A673 (cell line): ENCODE results near the gene FUBP1.

Experiments used
- EZH2 ChIP-seq: fragments of 200-600 bp; sonication (generic); IDR thresholded peaks from 2 replicates; pipeline ENCODE4 v1.6.1; 2017; ENCODE audit warnings: borderline replicate concordance, low read depth, mild to moderate bottlenecking, mixed read lengths, antibody characterized with exemption, low read length; ENCODE audit not compliant: poor library complexity, severe bottlenecking
- TF ChIP-seq, protein P1 (sequence below): fragments of 300-800, 200-600 bp; sonication (generic); conservative IDR thresholded peaks from 2 replicates; pipeline ENCODE4 v1.5.1; 2017; ENCODE audit warnings: low read depth, mild to moderate bottlenecking, antibody characterized with exemption, low read length, moderate library complexity, mixed read lengths

DNA sequence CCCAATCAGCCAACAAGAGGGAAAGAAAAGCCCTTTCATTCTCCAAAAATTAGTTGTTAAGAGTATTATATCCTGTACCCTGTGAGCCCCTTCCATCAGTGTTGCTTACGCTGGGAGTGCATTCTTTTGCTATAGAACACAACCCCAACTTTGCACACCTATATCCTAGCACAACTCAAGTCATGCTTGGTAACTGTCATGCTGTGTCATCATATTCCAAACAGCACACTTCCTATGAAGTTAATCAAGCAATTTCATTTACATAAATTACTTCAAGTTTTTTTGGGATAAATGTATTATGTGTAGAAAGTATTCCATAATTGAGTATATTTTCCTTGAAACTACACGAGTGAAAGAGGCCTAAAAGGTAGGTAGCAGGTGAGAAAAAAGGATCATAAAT lies 20.0 kb downstream of the FUBP1 start:
- TF ChIP-seq, protein P1, sequence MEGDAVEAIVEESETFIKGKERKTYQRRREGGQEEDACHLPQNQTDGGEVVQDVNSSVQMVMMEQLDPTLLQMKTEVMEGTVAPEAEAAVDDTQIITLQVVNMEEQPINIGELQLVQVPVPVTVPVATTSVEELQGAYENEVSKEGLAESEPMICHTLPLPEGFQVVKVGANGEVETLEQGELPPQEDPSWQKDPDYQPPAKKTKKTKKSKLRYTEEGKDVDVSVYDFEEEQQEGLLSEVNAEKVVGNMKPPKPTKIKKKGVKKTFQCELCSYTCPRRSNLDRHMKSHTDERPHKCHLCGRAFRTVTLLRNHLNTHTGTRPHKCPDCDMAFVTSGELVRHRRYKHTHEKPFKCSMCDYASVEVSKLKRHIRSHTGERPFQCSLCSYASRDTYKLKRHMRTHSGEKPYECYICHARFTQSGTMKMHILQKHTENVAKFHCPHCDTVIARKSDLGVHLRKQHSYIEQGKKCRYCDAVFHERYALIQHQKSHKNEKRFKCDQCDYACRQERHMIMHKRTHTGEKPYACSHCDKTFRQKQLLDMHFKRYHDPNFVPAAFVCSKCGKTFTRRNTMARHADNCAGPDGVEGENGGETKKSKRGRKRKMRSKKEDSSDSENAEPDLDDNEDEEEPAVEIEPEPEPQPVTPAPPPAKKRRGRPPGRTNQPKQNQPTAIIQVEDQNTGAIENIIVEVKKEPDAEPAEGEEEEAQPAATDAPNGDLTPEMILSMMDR = no peak
- TF ChIP-seq EZH2 = no peak
